K562 (cell line): Measurements from ENCODE around the gene DAPK1. TPM values are rescaled to one million over a fixed set of nuclear protein-coding genes. Genes with fewer than 3 reads are reported as not detected.

Experiments
- ATAC-seq: fragments of 200-7000 bp; cut with Tn5 transposase; 3 replicates; pipeline ENCODE4 v1.9.1; 2020; ENCODE audit warnings: moderate library complexity
- BruUV-seq: library from RNA; stranded (reverse); fragments of 400-500 nt; replicated peaks from 2 replicates; lab custom pipeline; 2021; lab: Mats Ljungman, UMichigan
- CTCF ChIA-PET: fragments of 300-600 bp; formaldehyde crosslinking; extraction: SDS; loops from one replicate; lab custom pipeline; 2021; ENCODE audit warnings: low intra/inter-chr PET ratio; lab: Yijun Ruan, JAX
- POLR2A ChIA-PET: fragments of 300-600, 350-650 bp; sonication (Branson Sonifier 250); formaldehyde crosslinking; extraction: SDS; loops from one replicate; lab custom pipeline; 2021; ENCODE audit warnings: antibody characterized with exemption, inconsistent platforms; lab: Yijun Ruan, JAX
- DNase-seq, 4 experiments: peaks; one replicate each; pipeline versions ENCODE4 v3.0.0 to v3.0.0-alpha.2; 2011 to 2018; ENCODE audit warnings: low spot score in 3 of 4, mixed read lengths in 3 of 4; ENCODE audit errors: extremely low read depth in 1 of 4
- FAIRE-seq: peaks from 2 replicates; lab custom pipeline; 2011; peaks lifted over from hg19 to GRCh38; lab: Jason Lieb, UNC
- H2AFZ ChIP-seq: 2 replicates; pipeline ENCODE4 v1.6.0; 2011; ENCODE audit warnings: low read depth, low read length, control low read depth, inconsistent platforms
- H3K27ac ChIP-seq: fragments of 200-600 bp; 3 replicates; pipeline ENCODE4 v1.8.0; 2011; ENCODE audit warnings: low read depth, mild to moderate bottlenecking, control low read depth, inconsistent platforms, low read length, moderate library complexity, mixed read lengths; ENCODE audit errors: extremely low read depth
- H3K27me3 ChIP-seq, 2 experiments: fragments of 300-600 bp in 1 of 2; 2 replicates in 1 of 2; 3 replicates in 1 of 2; pipeline versions ENCODE4 v1.6.0 to v1.8.0; 2011; ENCODE audit warnings: inconsistent platforms in 2 of 2, low read length in 2 of 2, mild to moderate bottlenecking in 1 of 2, mixed read lengths in 1 of 2, moderate library complexity in 1 of 2; ENCODE audit not compliant: control insufficient read depth in 2 of 2, insufficient read depth in 2 of 2
- H3K36me3 ChIP-seq: fragments of 300-600 bp; 3 replicates; pipeline ENCODE4 v1.8.0; 2011; ENCODE audit warnings: mild to moderate bottlenecking, low read length, inconsistent platforms; ENCODE audit not compliant: control insufficient read depth, insufficient read depth
- H3K4me1 ChIP-seq, 2 experiments: fragments of 200-600 bp in 1 of 2; replicated peaks in 1 of 2; 2 replicates in 1 of 2; 3 replicates in 1 of 2; pipeline versions ENCODE4 v1.5.1 to v1.8.0; 2011; ENCODE audit warnings: inconsistent platforms in 2 of 2, low read length in 2 of 2, mild to moderate bottlenecking in 1 of 2, mixed read lengths in 1 of 2, moderate library complexity in 1 of 2; ENCODE audit not compliant: control insufficient read depth in 2 of 2, insufficient read depth in 2 of 2
- H3K4me2 ChIP-seq: 2 replicates; pipeline ENCODE4 v1.6.1; 2011; ENCODE audit warnings: low read length, control low read depth, inconsistent platforms, mixed read lengths; ENCODE audit not compliant: insufficient read depth
- H3K4me3 ChIP-seq: fragments of 200-600 bp; sonication (generic), shearing (Covaris generic); 2 replicates; pipeline ENCODE4 v1.5.1; 2016; ENCODE audit warnings: control low read depth, inconsistent platforms
- H3K79me2 ChIP-seq: fragments of 200-600 bp; 3 replicates; pipeline ENCODE4 v1.8.0; 2011; ENCODE audit warnings: low read length, inconsistent platforms; ENCODE audit not compliant: control insufficient read depth, insufficient read depth
- H3K9ac ChIP-seq, 2 experiments: 2 replicates each; pipeline versions ENCODE4 v1.6.0 to v1.6.1; 2011; ENCODE audit warnings: low read depth in 2 of 2, low read length in 2 of 2, control low read depth in 1 of 2, inconsistent platforms in 1 of 2, mild to moderate bottlenecking in 1 of 2, mixed read lengths in 1 of 2; ENCODE audit not compliant: insufficient read depth in 1 of 2
- H3K9me1 ChIP-seq: one replicate; pipeline ENCODE4 v1.6.0; 2011; ENCODE audit warnings: inconsistent platforms, mild to moderate bottlenecking, low read length, moderate library complexity; ENCODE audit not compliant: control insufficient read depth, insufficient read depth
- H3K9me3 ChIP-seq: replicated peaks from 2 replicates; pipeline ENCODE4 v1.5.1; 2011; ENCODE audit warnings: low read depth, low read length, inconsistent platforms; ENCODE audit not compliant: control insufficient read depth, insufficient read depth
- H4K20me1 ChIP-seq: replicated peaks from 2 replicates; pipeline ENCODE4 v1.6.1; 2011; ENCODE audit warnings: low read length, inconsistent platforms, mixed read lengths; ENCODE audit not compliant: control insufficient read depth, insufficient read depth
- ARNT ChIP-seq, 2 experiments: fragments of 450-650 bp; IDR thresholded peaks; 2 replicates each; pipeline ENCODE4 v1.6.1; 2016; ENCODE audit warnings: mild to moderate bottlenecking in 1 of 2
- ETV6 ChIP-seq, 3 experiments: fragments of 150-350 bp in 1 of 3; sonication (generic) in 1 of 3; formaldehyde crosslinking in 1 of 3; IDR thresholded peaks; 2 replicates each; pipeline versions ENCODE4 v1.6.1 to v1.8.0; 2014 to 2022; ENCODE audit warnings: borderline replicate concordance in 2 of 3, low read depth in 2 of 3, antibody characterized with exemption in 1 of 3, low read length in 1 of 3, mild to moderate bottlenecking in 1 of 3, missing genetic modification reagents in 1 of 3
- FOXK2 ChIP-seq, 2 experiments: fragments of 450-650 bp; IDR thresholded peaks in 1 of 2; conservative IDR thresholded peaks in 1 of 2; 2 replicates each; pipeline ENCODE4 v1.6.1; 2016; ENCODE audit warnings: low read depth in 2 of 2, mild to moderate bottlenecking in 1 of 2
- PTBP1 ChIP-seq: fragments of 200-400 bp; formaldehyde crosslinking; IDR thresholded peaks from 2 replicates; pipeline ENCODE4 v1.6.1; 2017; ENCODE audit warnings: low read depth, low read length
- SMARCA4 ChIP-seq: fragments of 450-650 bp; IDR thresholded peaks from 2 replicates; pipeline ENCODE4 v1.6.1; 2016
- SRSF7 ChIP-seq: fragments of 200-400 bp; formaldehyde crosslinking; optimal IDR thresholded peaks from 2 replicates; pipeline ENCODE3; 2017; ENCODE audit warnings: mild to moderate bottlenecking, low read depth, low read length
- TAF9B ChIP-seq: fragments of 450-650 bp; IDR thresholded peaks from 2 replicates; pipeline ENCODE4 v1.6.1; 2018; ENCODE audit warnings: mild to moderate bottlenecking; ENCODE audit not compliant: partially characterized antibody
- TFAM ChIP-seq: fragments of 250-450 bp; sonication (Bioruptor Pico); conservative IDR thresholded peaks from 2 replicates; pipeline ENCODE4 v1.5.0; 2021; ENCODE audit warnings: mild to moderate bottlenecking, moderate library complexity
- ZNF212 ChIP-seq: fragments of 450-650 bp; formaldehyde crosslinking; IDR thresholded peaks from 2 replicates; pipeline ENCODE4 v1.4.0; 2020; ENCODE audit warnings: mild to moderate bottlenecking
- WGBS: fragments of 100-300 bp; shearing (Covaris generic); methylation state at CpG from one replicate; pipeline ENCODE4 v1.1.6; 2016; ENCODE audit warnings: low coverage, mixed read lengths; ENCODE audit not compliant: insufficient coverage; ENCODE audit errors: missing lambda C conversion rate; 5-methylcytosine and 5-hydroxymethylcytosine counted together
- in situ Hi-C: fragments of 300-500 bp; cut with MboI; formaldehyde crosslinking; loops from 4 replicates; pipeline ENCODE4 v1.15.0; 2018; ENCODE audit warnings: inconsistent platforms, mixed read lengths
- intact Hi-C: fragments of 100-400 bp; cut with micrococcal nuclease; formaldehyde crosslinking; loops from 2 replicates; pipeline ENCODE4 v1.14.2; 2022
- polyA plus RNA-seq, 8 experiments: library from polyadenylated mRNA; depleted of rRNA in 4 of 8; stranded (reverse) in 5 of 8; unstranded in 3 of 8; fragments of >200 nt; fragmentation: Nextera tagmentation in 2 of 8; fragmentation: Illumina TruSeq in 1 of 8; extraction: Ambion mirVana in 2 of 8; extraction: Trizol in 1 of 8; gene quantifications; 2 replicates each; pipeline versions ENCODE4 v1.2.1 to v1.2.3, GENCODE V29; 2011 to 2014; ENCODE audit warnings: inconsistent platforms in 1 of 8, missing spikeins in 1 of 8
- total RNA-seq, 7 experiments: library from RNA; depleted of rRNA in 6 of 7; stranded (reverse); fragments of >200 nt in 6 of 7; fragmentation: Illumina TruSeq in 2 of 7; extraction: Trizol in 2 of 7; gene quantifications; 2 replicates each; pipeline versions ENCODE4 v1.2.1 to v1.2.3, GENCODE V29; 2011 to 2021; ENCODE audit warnings: low replicate concordance in 1 of 7
- TF ChIP-seq, protein P1 (sequence below): sonication (generic); IDR thresholded peaks from 2 replicates; pipeline ENCODE4 v1.6.1; 2016
- TF ChIP-seq, protein P2 (sequence below): sonication (generic); formaldehyde crosslinking; IDR thresholded peaks from 2 replicates; pipeline ENCODE4 v1.8.1; 2023; ENCODE audit warnings: mild to moderate bottlenecking, missing genetic modification reagents
- TF ChIP-seq, protein P3 (sequence below): fragments of 250-450 bp; sonication (Bioruptor Pico); IDR thresholded peaks from 2 replicates; pipeline ENCODE4 v1.8.0; 2021; ENCODE audit warnings: mild to moderate bottlenecking, moderate library complexity
- TF ChIP-seq, protein P4 (sequence below), 2 experiments: fragments of 450-650 bp in 1 of 2; sonication (generic) in 1 of 2; formaldehyde crosslinking in 1 of 2; IDR thresholded peaks in 1 of 2; conservative IDR thresholded peaks in 1 of 2; 2 replicates each; pipeline versions ENCODE4 v1.6.1 to v1.8.1; 2016 to 2023; ENCODE audit warnings: mild to moderate bottlenecking in 2 of 2, moderate library complexity in 2 of 2, inconsistent platforms in 1 of 2, missing genetic modification reagents in 1 of 2

Gene DAPK1
- total and polyA plus RNA-seq, 9 of the 15 experiments (the other 6 are each of a cell fraction or from before 2014, with no cell fraction given), result 1.7 to 26.4 (median 15.8) TPM

DNA sequence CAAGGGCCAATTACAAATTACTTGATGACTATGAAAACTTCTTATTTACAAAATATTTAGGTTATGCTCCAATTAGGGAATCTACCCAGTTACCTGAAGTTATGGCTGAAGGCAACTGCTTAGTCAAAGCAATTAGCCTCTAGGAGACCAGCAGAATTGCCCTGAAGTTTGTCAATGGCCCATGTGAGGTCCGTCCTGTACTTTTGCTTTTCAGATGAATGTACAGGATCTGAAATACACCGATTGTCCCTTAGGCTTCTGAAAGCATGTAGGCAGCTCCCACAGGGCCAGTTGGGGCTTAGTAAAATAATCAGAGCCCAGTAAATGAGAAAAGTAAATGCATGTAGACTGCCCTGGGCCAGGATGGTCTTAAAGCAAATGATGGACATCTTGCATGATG, 93.3 kb downstream of the DAPK1 start:
- Histone ChIP-seq H3K27me3 (no peaks in the 10 kb centered on the region), H3K79me2 (no peaks in the 10 kb centered on the region), H3K27ac (no peak overlapping the region), H3K9me1 (no peaks in the 10 kb centered on the region), H3K9ac (no peak overlapping the region), H3K36me3 (no peaks in the 10 kb centered on the region), H2AFZ (no peak overlapping the region), H3K4me1 (peaks cover 12 to 19% of the 10 kb centered on the region in 2 experiments; a peak in 4 of 5 replicates), H3K4me3 (no peak overlapping the region), H3K9me3 (no peaks in the 10 kb centered on the region), H4K20me1 (no peaks in the 10 kb centered on the region), H3K4me2 (no peak overlapping the region)
- DNase-seq (no peak), ATAC-seq (no peak), FAIRE-seq (no peak)
- ChIA-PET POLR2A (interaction anchor here (1.3 kb wide), 1 partner anchor 12 kb away, joined by 8 read pairs; no protein-coding TSS in a partner anchor), CTCF (no interaction called here)
- in situ Hi-C loops (no loop called here), intact Hi-C loops (no loop called here)
- BruUV-seq, result no TSS peak
- 55% methylated on average over 2 of the region's 2 CpGs for WGBS
- no peak for TF ChIP-seq TAF9B
- TF ChIP-seq PTBP1, result no peak
- TF ChIP-seq TFAM (CRISPR knock-in tag), result no peak
- TF ChIP-seq ZNF212 (CRISPR knock-in tag), result no peak
- TF ChIP-seq SRSF7, result no peak
- no peak for TF ChIP-seq SMARCA4
- TF ChIP-seq, protein P1, sequence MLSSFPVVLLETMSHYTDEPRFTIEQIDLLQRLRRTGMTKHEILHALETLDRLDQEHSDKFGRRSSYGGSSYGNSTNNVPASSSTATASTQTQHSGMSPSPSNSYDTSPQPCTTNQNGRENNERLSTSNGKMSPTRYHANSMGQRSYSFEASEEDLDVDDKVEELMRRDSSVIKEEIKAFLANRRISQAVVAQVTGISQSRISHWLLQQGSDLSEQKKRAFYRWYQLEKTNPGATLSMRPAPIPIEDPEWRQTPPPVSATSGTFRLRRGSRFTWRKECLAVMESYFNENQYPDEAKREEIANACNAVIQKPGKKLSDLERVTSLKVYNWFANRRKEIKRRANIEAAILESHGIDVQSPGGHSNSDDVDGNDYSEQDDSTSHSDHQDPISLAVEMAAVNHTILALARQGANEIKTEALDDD, result no peak
- no peak for TF ChIP-seq ARNT (IDR thresholded peaks at IDR 0.05)
- TF ChIP-seq ETV6 (IDR thresholded peaks at IDR 0.05; ENCODE audit: borderline replicate concordance in 1 of 2, low read depth in 2 of 2, low read length in 1 of 2), result no peak
- no peak for TF ChIP-seq ETV6 (CRISPR knock-in tag; IDR thresholded peaks at IDR 0.05; ENCODE audit: borderline replicate concordance)
- TF ChIP-seq, protein P2, sequence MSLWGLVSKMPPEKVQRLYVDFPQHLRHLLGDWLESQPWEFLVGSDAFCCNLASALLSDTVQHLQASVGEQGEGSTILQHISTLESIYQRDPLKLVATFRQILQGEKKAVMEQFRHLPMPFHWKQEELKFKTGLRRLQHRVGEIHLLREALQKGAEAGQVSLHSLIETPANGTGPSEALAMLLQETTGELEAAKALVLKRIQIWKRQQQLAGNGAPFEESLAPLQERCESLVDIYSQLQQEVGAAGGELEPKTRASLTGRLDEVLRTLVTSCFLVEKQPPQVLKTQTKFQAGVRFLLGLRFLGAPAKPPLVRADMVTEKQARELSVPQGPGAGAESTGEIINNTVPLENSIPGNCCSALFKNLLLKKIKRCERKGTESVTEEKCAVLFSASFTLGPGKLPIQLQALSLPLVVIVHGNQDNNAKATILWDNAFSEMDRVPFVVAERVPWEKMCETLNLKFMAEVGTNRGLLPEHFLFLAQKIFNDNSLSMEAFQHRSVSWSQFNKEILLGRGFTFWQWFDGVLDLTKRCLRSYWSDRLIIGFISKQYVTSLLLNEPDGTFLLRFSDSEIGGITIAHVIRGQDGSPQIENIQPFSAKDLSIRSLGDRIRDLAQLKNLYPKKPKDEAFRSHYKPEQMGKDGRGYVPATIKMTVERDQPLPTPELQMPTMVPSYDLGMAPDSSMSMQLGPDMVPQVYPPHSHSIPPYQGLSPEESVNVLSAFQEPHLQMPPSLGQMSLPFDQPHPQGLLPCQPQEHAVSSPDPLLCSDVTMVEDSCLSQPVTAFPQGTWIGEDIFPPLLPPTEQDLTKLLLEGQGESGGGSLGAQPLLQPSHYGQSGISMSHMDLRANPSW (CRISPR knock-in tag), result no peak
- TF ChIP-seq, protein P3, sequence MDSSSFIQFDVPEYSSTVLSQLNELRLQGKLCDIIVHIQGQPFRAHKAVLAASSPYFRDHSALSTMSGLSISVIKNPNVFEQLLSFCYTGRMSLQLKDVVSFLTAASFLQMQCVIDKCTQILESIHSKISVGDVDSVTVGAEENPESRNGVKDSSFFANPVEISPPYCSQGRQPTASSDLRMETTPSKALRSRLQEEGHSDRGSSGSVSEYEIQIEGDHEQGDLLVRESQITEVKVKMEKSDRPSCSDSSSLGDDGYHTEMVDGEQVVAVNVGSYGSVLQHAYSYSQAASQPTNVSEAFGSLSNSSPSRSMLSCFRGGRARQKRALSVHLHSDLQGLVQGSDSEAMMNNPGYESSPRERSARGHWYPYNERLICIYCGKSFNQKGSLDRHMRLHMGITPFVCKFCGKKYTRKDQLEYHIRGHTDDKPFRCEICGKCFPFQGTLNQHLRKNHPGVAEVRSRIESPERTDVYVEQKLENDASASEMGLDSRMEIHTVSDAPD (CRISPR knock-in tag), result no peak
- TF ChIP-seq FOXK2 (conservative IDR thresholded peaks at IDR 0.05 in 1 of 2, IDR thresholded peaks at IDR 0.05 in 1 of 2; ENCODE audit: low read depth in 2 of 2), result no peak
- TF ChIP-seq, protein P4, sequence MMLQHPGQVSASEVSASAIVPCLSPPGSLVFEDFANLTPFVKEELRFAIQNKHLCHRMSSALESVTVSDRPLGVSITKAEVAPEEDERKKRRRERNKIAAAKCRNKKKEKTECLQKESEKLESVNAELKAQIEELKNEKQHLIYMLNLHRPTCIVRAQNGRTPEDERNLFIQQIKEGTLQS (IDR thresholded peaks at IDR 0.05), result no peak
- TF ChIP-seq, protein P4 (CRISPR knock-in tag; conservative IDR thresholded peaks at IDR 0.05), result no peak
